ENCODE results near the gene AADACL4.

AADACL4 gene

GRCh38 chr1:12630946-12631530 lies 12.8 kb upstream of the AADACL4 start:
- no peak overlapping the region for H3K4me2 ChIP-seq (ENCODE audit: low read length)
- H3K27me3 ChIP-seq (ENCODE audit: control insufficient read depth, low read length): no peaks in the 10 kb centered on the region
- no peaks in the 10 kb centered on the region for H3K79me2 ChIP-seq (ENCODE audit: control insufficient read depth, low read length)
- TF ChIP-seq CTCF (IDR thresholded peaks at IDR 0.05; ENCODE audit: low read depth, low read length, poor library complexity, severe bottlenecking): no peak
- TF ChIP-seq EZH2phosphoT487 (IDR thresholded peaks at IDR 0.05; ENCODE audit: borderline replicate concordance, low read length): no peak
- no peaks in the 10 kb centered on the region for H3K4me1 ChIP-seq (ENCODE audit: control insufficient read depth, low read length)
- H4K20me1 ChIP-seq (ENCODE audit: control insufficient read depth, insufficient read depth, low read depth, low read length): no peaks in the 10 kb centered on the region
- H3K36me3 ChIP-seq (ENCODE audit: control insufficient read depth, low read length): no peaks in the 10 kb centered on the region
- H3F3A ChIP-seq (ENCODE audit: control insufficient read depth, insufficient read depth): no peaks in the 10 kb centered on the region
- no peaks in the 10 kb centered on the region for H3K9me3 ChIP-seq (ENCODE audit: control insufficient read depth, insufficient read depth, low read length)
- no peak overlapping the region for H3K27ac ChIP-seq (ENCODE audit: low read depth, low read length)
- no peak overlapping the region for H3K4me3 ChIP-seq (ENCODE audit: low read length)
- H3K9me2 ChIP-seq (replicated peaks; ENCODE audit: control insufficient read depth, low read length): no peaks in the 10 kb centered on the region

GRCh38 chr1:12631571-12631970 lies 12.3 kb upstream of the AADACL4 start:
- H3K27me3 ChIP-seq (ENCODE audit: control insufficient read depth, low read length): no peaks in the 10 kb centered on the region
- no peaks in the 10 kb centered on the region for H4K20me1 ChIP-seq (ENCODE audit: control insufficient read depth, insufficient read depth, low read depth, low read length)
- H3K27ac ChIP-seq (ENCODE audit: low read depth, low read length): no peak overlapping the region
- no peaks in the 10 kb centered on the region for H3F3A ChIP-seq (ENCODE audit: control insufficient read depth, insufficient read depth)
- H3K4me1 ChIP-seq (ENCODE audit: control insufficient read depth, low read length): no peaks in the 10 kb centered on the region
- no peak overlapping the region for H3K4me2 ChIP-seq (ENCODE audit: low read length)
- no peak for TF ChIP-seq EZH2phosphoT487 (IDR thresholded peaks at IDR 0.05; ENCODE audit: borderline replicate concordance, low read length)
- TF ChIP-seq CTCF (IDR thresholded peaks at IDR 0.05; ENCODE audit: low read depth, low read length, poor library complexity, severe bottlenecking): no peak
- no peaks in the 10 kb centered on the region for H3K9me2 ChIP-seq (replicated peaks; ENCODE audit: control insufficient read depth, low read length)
- no peaks in the 10 kb centered on the region for H3K36me3 ChIP-seq (ENCODE audit: control insufficient read depth, low read length)
- no peaks in the 10 kb centered on the region for H3K9me3 ChIP-seq (ENCODE audit: control insufficient read depth, insufficient read depth, low read length)
- H3K79me2 ChIP-seq (ENCODE audit: control insufficient read depth, low read length): no peaks in the 10 kb centered on the region
- H3K4me3 ChIP-seq (ENCODE audit: low read length): no peak overlapping the region

GRCh38 chr1:12634156-12634555 lies 9.7 kb upstream of the AADACL4 start:
- H3K4me2 ChIP-seq (ENCODE audit: low read length): no peak overlapping the region
- H3K36me3 ChIP-seq (ENCODE audit: control insufficient read depth, low read length): no peaks in the 10 kb centered on the region
- H3K27me3 ChIP-seq (ENCODE audit: control insufficient read depth, low read length): no peaks in the 10 kb centered on the region
- H4K20me1 ChIP-seq (ENCODE audit: control insufficient read depth, insufficient read depth, low read depth, low read length): no peaks in the 10 kb centered on the region
- H3F3A ChIP-seq (ENCODE audit: control insufficient read depth, insufficient read depth): no peaks in the 10 kb centered on the region
- H3K9me3 ChIP-seq (ENCODE audit: control insufficient read depth, insufficient read depth, low read length): peaks cover under 1% of the 10 kb centered on the region; the same call in 1 of the 2 replicates
- H3K27ac ChIP-seq (ENCODE audit: low read depth, low read length): no peak overlapping the region
- TF ChIP-seq EZH2phosphoT487 (IDR thresholded peaks at IDR 0.05; ENCODE audit: borderline replicate concordance, low read length): no peak
- TF ChIP-seq CTCF (IDR thresholded peaks at IDR 0.05; ENCODE audit: low read depth, low read length, poor library complexity, severe bottlenecking): no peak
- no peaks in the 10 kb centered on the region for H3K9me2 ChIP-seq (replicated peaks; ENCODE audit: control insufficient read depth, low read length)
- no peak overlapping the region for H3K4me3 ChIP-seq (ENCODE audit: low read length)
- no peaks in the 10 kb centered on the region for H3K4me1 ChIP-seq (ENCODE audit: control insufficient read depth, low read length)
- H3K79me2 ChIP-seq (ENCODE audit: control insufficient read depth, low read length): no peaks in the 10 kb centered on the region
